Superior temporal gyrus (tissue), 1 donor: ENCODE data around the gene GRM7.

ENCODE experiments used
- DNase-seq: peaks from one replicate; pipeline ENCODE4 v3.0.0-alpha.2; 2016; ENCODE audit errors: extremely low spot score

The GRM7 gene

DNA sequence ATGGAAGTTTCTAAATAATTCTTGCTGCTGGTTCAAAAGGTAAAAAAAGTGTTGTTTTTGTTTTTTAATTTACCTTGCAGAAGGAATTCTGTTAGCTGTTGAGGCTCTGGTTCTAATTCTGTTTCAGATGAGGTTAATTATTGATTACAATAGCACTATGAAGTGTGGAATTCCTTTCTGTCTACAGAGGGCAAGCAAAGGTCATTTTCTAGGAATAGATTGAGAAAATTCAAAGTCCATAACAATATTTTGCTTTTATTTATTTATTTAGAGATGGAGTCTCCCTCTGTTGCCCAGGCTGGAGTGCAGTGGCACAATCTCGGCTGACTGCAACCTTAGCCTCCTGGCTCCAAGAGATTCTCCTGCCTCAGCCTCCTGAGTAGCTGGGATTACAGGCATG is 789.6 kb downstream of the GRM7 start:
- no peak for DNase-seq

DNA sequence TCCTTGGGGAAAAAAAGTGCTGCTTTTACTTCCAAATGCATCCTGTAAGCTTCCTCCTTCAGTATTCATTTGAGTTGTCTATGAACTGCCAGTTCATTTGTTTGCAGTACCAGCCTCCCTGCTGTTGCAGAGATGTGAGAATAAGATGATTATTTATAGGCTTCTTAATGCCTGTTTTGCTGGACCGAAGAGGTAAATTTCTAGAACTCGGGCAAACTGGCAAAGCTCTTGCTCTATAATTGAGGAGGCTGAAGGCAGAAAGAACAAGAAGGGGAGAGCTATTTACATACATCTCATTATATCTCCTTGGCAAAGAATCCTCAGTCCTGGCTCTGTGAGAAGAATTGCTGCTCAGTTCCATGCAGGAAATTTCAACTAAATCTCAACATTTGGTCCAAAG is 790.4 kb downstream of the GRM7 start:
- DNase-seq, result peak; percentile 73

- no peak for DNase-seq
Measured at GRCh38 chr3:7657214-7658112, 796.5 kb downstream of the GRM7 start.

DNA sequence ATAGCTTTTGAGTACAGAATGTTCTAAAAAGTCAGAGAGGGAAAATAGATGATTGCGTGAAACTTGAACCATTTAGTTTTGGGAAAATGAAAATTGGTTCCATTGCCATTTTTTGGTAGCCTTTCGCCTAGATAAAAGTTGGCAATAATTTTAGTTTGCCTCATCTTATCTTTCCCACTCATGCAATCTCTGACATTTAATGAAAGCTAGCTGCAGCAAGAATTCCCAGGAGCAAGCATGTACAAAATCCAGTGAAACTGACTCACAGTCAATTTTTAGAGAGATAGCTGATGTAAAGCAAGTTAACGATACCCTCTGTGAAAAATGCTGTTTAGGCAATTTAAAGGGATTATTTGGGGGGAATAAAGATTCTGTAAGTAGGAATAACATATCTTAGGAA is 797.4 kb downstream of the GRM7 start:
- no peak for DNase-seq

DNA sequence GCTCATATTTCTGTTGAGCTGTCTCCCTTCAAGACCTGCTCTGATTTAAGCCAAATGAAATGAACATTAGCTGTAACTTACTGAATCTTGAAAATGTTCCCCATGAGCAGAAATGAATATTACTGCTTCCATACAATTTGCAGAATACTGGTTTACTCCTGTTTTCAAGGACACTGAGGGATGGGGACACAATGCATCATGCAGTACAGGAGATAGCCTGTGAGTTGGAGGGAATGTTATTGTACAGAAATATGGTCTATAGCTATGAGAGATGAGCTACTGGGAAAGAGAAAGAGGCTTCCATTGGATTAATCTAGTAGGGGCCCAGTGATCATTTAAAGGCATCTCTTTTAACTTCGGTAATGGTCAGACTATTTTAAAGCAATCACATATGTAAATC is 798.2 kb downstream of the GRM7 start:
- DNase-seq, result no peak

- no peak for DNase-seq
Measured at GRCh38 chr3:7663771-7664170, 802.9 kb downstream of the GRM7 start.

DNA sequence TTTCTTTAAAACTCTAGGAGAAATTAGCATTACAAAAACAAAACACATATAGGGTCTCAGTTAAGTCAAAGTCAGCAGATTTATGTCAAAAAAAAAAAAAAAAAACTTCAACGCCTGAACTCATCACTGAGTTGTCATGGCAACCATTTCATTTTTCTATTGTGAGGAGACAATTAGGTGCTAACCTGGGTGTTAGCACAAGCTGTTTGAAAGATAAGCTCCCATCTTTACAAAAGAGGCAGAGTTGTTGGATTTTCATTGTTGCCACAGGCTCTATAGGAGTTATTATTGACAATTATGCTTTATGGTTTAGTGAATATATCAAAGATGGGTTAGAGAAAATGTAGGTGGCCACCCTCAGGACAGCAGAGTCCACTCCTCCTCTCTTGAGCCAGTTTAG is 806.9 kb downstream of the GRM7 start:
- DNase-seq, result no peak

DNA sequence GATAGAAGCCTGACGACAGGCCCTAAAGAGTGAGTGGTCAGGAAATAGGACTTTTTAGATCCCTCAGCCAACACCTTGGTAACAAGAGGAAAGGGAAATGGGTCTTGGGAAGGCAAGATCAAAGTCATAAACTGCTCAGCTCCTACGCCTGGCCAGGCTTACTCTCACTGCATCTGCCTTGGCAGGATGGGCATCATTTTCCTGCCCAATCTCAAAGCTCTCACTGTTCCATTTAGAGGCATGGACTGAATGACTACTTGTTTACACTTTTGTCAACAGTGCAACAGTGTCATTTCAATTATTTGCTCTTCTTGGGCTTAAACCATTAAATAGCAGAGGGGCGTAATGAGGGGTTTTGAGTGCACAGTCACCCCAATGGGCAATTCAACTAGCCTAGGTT is 808.7 kb downstream of the GRM7 start:
- peak; percentile 81 for DNase-seq

GRCh38 chr3:7678521-7678920 is 817.6 kb downstream of the GRM7 start:
- DNase-seq, result no peak

- DNase-seq, result peak; percentile 35
Measured at GRCh38 chr3:7682822-7683229, 821.9 kb downstream of the GRM7 start.

GRCh38 chr3:7683426-7683825 is 822.5 kb downstream of the GRM7 start:
- no peak for DNase-seq

DNA sequence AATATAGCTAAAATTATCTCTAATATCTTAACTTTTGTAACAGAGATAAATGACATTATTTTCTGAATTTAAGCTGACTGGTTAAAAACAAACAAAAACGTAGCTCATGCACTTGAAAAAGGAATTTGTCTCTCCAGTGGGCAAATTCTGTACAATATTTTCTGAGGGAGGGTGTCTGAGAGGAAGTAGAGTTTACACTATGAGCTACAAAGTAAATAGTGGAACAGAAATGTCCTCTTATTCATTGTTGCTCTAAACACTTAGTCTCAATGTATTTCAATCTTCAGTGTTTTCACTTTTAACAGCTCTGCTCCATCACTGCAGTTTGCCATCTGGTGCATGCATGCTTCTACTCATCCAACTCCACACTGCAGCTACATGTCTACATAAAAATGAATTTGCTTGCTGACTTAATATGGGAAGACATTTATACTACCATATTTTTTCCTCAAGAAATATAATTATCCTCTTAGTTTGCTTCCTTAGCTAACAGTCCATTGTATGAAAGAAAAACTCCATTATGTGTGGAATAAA is 823.3 kb downstream of the GRM7 start:
- DNase-seq, result peak; percentile 40

DNA sequence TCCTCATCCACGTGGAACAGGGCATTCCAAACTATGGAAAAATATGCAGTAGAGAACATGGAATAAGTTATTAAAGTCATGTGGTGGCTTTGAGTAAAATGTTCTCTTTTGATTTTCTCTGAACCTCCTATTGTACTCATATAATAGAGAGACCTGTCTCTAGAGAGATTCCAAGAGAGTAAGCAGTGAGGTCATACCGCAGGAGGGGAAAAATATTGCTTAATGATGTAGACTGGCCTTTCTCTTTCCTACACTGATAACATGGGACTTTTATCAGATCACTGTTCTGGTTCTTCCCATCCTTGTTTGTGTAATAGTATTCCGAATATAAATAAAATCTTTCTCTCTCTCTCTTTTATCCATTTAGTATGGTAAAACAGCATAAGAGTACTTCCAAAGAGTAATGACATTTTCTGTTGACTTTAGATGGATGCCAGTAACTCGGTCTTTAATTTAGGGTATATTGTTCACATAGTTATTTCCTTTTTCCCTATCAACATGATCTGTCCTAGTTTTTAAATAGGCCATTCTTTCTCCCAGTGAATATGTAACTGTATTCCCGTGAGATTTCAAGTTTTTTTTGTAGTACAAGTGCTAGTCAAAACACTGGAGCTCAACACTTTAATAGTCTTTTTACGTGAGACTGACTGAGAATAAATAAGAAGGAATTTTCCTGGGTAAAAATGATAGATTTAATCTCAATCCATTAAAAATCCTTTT is 826.7 kb downstream of the GRM7 start:
- no peak for DNase-seq

DNA sequence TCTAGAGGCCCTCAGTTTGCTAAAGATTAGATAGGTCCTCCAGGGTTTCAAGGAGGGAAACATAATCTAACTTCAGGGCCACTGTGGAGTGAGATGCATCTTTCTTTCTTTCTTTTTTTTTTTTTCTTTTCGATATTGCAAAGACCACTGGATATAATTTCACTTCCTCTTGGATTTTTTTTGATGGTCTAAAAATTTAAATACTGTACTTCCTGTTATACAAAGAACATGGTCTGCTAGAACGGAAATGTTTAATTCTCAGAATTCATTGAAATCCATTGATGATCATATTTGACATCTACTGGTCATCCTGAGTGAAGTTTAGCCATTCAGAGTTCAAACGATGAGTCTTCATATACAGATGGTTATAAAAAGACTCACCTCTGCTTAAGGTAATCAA is 832.0 kb downstream of the GRM7 start:
- DNase-seq, result no peak

- DNase-seq, result no peak
Measured at GRCh38 chr3:7693976-7694375, 833.1 kb downstream of the GRM7 start.

GRCh38 chr3:7695049-7695448 is 834.1 kb downstream of the GRM7 start:
- no peak for DNase-seq

DNA sequence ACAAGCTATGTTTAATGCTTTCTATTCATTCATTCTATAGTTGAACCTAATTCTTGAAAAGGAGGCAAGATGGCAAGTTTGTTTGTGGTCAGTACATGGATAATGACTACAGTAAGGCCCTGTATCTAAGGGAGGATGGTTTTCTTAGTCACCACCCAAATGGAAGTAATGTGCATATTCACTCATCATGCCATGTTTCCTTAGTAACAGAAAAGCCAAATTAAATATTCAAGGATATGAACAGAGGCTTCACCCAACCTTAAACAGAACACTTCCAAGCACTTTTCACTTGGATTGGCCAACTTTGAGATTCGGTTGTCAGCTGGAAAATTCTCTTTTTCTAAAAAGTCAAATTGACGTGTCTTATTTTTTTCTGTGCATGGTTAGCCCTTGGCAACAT is 835.4 kb downstream of the GRM7 start:
- DNase-seq, result no peak

GRCh38 chr3:7697548-7697947 is 836.6 kb downstream of the GRM7 start:
- no peak for DNase-seq

GRCh38 chr3:7700539-7700938 is 839.6 kb downstream of the GRM7 start:
- peak; percentile 25 for DNase-seq

DNA sequence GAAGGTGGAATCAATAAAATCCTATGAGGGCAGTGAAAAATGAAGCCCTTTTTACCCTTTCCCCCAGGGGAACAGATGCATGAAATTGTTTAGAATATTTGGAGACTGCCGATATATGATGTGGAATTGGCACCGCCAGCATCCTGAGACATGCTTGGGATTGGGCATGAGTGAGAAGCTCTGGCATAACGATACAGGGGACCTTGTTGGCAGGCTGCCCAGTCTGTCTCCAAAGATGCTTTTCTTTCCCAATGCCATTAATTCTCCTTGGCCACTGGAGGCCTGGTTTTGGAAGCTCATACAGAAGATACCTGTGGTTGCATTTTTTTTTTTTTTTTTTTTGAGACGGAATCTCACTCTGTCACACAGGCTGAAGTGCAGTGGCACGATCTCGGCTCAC is 840.1 kb downstream of the GRM7 start:
- DNase-seq, result no peak

GRCh38 chr3:7707187-7707586 is 846.3 kb downstream of the GRM7 start:
- DNase-seq, result no peak

- no peak for DNase-seq
Measured at GRCh38 chr3:7709376-7710082, 848.6 kb downstream of the GRM7 start.
